GM23338 (cell line): ENCODE results near the gene COX17.

ENCODE experiments used
- CTCF ChIP-seq, 2 experiments: fragments of 200-600 bp in 1 of 2; sonication (generic) in 1 of 2; conservative IDR thresholded peaks; 2 replicates each; pipeline versions ENCODE4 v1.5.1 to v1.6.1; 2016 to 2017; ENCODE audit warnings: antibody characterized with exemption in 2 of 2, low read depth in 2 of 2, mild to moderate bottlenecking in 2 of 2, moderate library complexity in 1 of 2
- ETS1 ChIP-seq: IDR thresholded peaks from 2 replicates; pipeline ENCODE4 v1.6.1; 2016; ENCODE audit warnings: antibody characterized with exemption
- EZH2 ChIP-seq: fragments of 200-600 bp; sonication (generic); IDR thresholded peaks from one replicate; pipeline ENCODE4 v1.8.0; 2017; ENCODE audit warnings: antibody characterized with exemption, mild to moderate bottlenecking, low read depth; ENCODE audit not compliant: unreplicated experiment
- EZH2phosphoT487 ChIP-seq: fragments of 200-600 bp; sonication (generic); IDR thresholded peaks from one replicate; pipeline ENCODE4 v1.8.1; 2018; ENCODE audit warnings: antibody characterized with exemption; ENCODE audit not compliant: unreplicated experiment
- JUNB ChIP-seq: IDR thresholded peaks from one replicate; pipeline ENCODE4 v1.6.1; 2016; ENCODE audit warnings: antibody characterized with exemption; ENCODE audit not compliant: unreplicated experiment
- POLR2AphosphoS5 ChIP-seq: IDR thresholded peaks from 2 replicates; pipeline ENCODE4 v1.6.1; 2016; ENCODE audit warnings: antibody characterized with exemption, low read depth
- REST ChIP-seq: IDR thresholded peaks from one replicate; pipeline ENCODE4 v1.6.1; 2018; ENCODE audit warnings: antibody characterized with exemption; ENCODE audit not compliant: unreplicated experiment

DNA sequence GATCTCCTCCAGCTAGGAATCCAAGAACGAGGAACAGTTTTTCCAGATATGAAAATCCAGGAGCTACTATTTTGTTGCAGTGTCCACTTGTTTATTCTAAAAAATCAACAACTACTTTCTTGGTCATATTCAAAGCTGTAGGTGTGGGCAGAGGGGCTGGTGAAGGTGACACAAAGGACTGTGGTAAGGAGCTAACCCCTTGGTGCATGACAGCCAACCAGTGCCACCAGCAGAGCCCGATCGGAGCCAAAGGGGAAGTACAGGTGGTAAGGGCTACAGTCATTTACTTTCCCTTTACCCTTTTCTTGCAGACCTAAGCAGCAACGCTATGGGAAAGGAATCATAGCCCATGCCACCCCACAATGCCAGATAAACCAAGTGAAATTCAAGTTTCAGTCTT lies 48.8 kb downstream of the COX17 start:
- TF ChIP-seq EZH2 (no peak), CTCF (conservative IDR thresholded peaks at IDR 0.05; ENCODE audit: low read depth in 2 of 2) (no peak), POLR2AphosphoS5 (no peak), EZH2phosphoT487 (no peak), REST (no peak), ETS1 (no peak), JUNB (no peak)
